MCF 10A (cell line): ENCODE measurements around the gene COX10. TPM values are rescaled to one million over a fixed set of nuclear protein-coding genes. Genes with fewer than 3 reads are reported as not detected.

Source experiments
- BruUV-seq: library from RNA; stranded (reverse); fragments of 400-500 nt; replicated peaks from 2 replicates; lab custom pipeline; 2021; lab: Mats Ljungman, UMichigan
- CTCF ChIA-PET: fragments of 300-600 bp; sonication (Branson Sonifier 250); formaldehyde crosslinking; extraction: SDS; loops from one replicate; lab custom pipeline; 2021; ENCODE audit warnings: antibody characterized with exemption, inconsistent platforms; lab: Yijun Ruan, JAX
- POLR2A ChIA-PET: fragments of 300-600, 350-650 bp; sonication (Branson Sonifier 250); formaldehyde crosslinking; extraction: SDS; loops from one replicate; lab custom pipeline; 2020; ENCODE audit warnings: antibody characterized with exemption, inconsistent platforms; lab: Yijun Ruan, JAX
- DNase-seq: peaks from one replicate; pipeline ENCODE4 v3.0.0-alpha.2; 2018; ENCODE audit not compliant: unreplicated experiment
- H3K27ac Mint-ChIP-seq: one replicate; pipeline ENCODE4 v1.8.0; 2022; ENCODE audit warnings: mild to moderate bottlenecking, low read depth, mixed read lengths; ENCODE audit not compliant: unreplicated experiment
- H3K27me3 Mint-ChIP-seq: one replicate; pipeline ENCODE4 v1.8.0; 2022; ENCODE audit warnings: mixed read lengths; ENCODE audit not compliant: insufficient read depth, unreplicated experiment
- H3K36me3 Mint-ChIP-seq: one replicate; pipeline ENCODE4 v1.8.0; 2022; ENCODE audit warnings: mild to moderate bottlenecking, moderate library complexity, mixed read lengths; ENCODE audit not compliant: insufficient read depth, unreplicated experiment
- H3K4me1 Mint-ChIP-seq: one replicate; pipeline ENCODE4 v1.8.0; 2022; ENCODE audit warnings: mixed read lengths; ENCODE audit not compliant: insufficient read depth, unreplicated experiment
- H3K4me3 Mint-ChIP-seq: one replicate; pipeline ENCODE4 v1.8.0; 2022; ENCODE audit warnings: mild to moderate bottlenecking, moderate library complexity, mixed read lengths; ENCODE audit not compliant: unreplicated experiment
- H3K9me3 Mint-ChIP-seq: one replicate; pipeline ENCODE4 v1.8.0; 2022; ENCODE audit warnings: mixed read lengths; ENCODE audit not compliant: unreplicated experiment
- intact Hi-C: fragments of 100-400 bp; cut with micrococcal nuclease; formaldehyde crosslinking; loops from 2 replicates; pipeline ENCODE4 v1.14.1; 2022
- total RNA-seq: library from RNA; stranded (reverse); gene quantifications from 2 replicates; pipeline ENCODE4 v1.2.3, GENCODE V29; 2022
- TF ChIP-seq, protein P1 (sequence below): fragments of 200-600 bp; IDR thresholded peaks from one replicate; pipeline ENCODE4 v1.8.0; 2022; ENCODE audit warnings: antibody characterized with exemption, mild to moderate bottlenecking; ENCODE audit not compliant: unreplicated experiment

Gene COX10
- total RNA-seq, 1 experiment from 2014 or later: 21.0 TPM

DNA sequence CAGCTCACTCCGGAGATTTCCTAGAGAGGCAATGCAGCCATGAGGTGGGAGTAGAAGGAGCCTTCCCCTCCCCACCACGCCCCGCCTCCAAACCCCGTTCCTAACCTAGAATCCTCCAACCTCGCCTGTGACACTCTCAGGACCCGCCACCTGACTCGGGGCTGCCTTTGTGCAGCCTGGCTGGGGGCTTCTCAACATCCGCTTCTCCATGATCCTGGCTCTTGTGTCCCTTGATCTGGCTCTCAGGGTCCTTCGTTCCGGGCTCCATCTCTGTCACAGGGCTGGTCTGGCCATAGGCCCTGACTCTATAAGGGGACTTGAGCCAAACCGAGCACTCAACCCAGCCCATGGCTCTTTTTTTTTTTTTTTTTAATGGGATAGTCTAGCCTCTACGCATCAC, 143.1 kb downstream of the COX10 start:
- no peaks in the 10 kb centered on the region for H3K9me3 Mint-ChIP-seq
- H3K27ac Mint-ChIP-seq: no peak overlapping the region
- POLR2A ChIA-PET: interaction anchor here (0.6 kb wide), 2 partner anchors 88 to 203 kb away, joined by 3 to 4 read pairs; partner anchors contain the start of gene HS3ST3B1
- CTCF ChIA-PET: interaction anchor here (1.1 kb wide), 1 partner anchor 14 kb away, joined by 3 read pairs; no protein-coding TSS in a partner anchor
- TF ChIP-seq, protein P1, sequence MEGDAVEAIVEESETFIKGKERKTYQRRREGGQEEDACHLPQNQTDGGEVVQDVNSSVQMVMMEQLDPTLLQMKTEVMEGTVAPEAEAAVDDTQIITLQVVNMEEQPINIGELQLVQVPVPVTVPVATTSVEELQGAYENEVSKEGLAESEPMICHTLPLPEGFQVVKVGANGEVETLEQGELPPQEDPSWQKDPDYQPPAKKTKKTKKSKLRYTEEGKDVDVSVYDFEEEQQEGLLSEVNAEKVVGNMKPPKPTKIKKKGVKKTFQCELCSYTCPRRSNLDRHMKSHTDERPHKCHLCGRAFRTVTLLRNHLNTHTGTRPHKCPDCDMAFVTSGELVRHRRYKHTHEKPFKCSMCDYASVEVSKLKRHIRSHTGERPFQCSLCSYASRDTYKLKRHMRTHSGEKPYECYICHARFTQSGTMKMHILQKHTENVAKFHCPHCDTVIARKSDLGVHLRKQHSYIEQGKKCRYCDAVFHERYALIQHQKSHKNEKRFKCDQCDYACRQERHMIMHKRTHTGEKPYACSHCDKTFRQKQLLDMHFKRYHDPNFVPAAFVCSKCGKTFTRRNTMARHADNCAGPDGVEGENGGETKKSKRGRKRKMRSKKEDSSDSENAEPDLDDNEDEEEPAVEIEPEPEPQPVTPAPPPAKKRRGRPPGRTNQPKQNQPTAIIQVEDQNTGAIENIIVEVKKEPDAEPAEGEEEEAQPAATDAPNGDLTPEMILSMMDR: no peak
- H3K4me3 Mint-ChIP-seq: no peak overlapping the region
- peaks cover 36% of the 10 kb centered on the region for H3K36me3 Mint-ChIP-seq
- H3K27me3 Mint-ChIP-seq: no peaks in the 10 kb centered on the region
- no TSS peak for BruUV-seq
- intact Hi-C loops: no loop called here
- H3K4me1 Mint-ChIP-seq: peaks cover 2% of the 10 kb centered on the region
- no peak for DNase-seq

DNA sequence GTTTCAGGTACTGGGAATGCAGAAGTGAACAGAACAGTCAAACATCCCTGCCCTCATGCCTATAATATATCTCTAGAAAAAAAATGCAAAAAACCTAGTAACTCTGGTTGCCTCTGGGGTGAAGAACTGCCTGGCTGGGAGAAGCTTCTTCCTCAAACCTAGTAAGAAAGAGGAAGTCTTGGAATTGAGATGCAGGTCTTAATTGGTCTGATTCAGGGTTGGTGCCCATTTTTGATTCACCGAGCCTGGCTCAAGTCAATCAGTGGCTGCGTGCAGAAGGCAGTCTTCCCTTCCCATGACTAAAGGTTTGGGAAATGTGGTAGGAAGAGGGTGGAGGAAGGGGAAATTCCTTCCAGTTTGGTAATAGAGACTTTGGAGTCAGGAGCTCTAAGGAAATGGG, 145.0 kb downstream of the COX10 start:
- Mint-ChIP-seq H3K36me3 (peaks cover 24% of the 10 kb centered on the region), H3K27me3 (no peaks in the 10 kb centered on the region), H3K27ac (no peak overlapping the region), H3K9me3 (no peaks in the 10 kb centered on the region), H3K4me1 (no peaks in the 10 kb centered on the region), H3K4me3 (no peak overlapping the region)
- DNase-seq: no peak
- ChIA-PET CTCF (no interaction called here), POLR2A (interaction anchor here (1.2 kb wide), 1 partner anchor 8 kb away, joined by 6 read pairs; no protein-coding TSS in a partner anchor)
- TF ChIP-seq, protein P1: no peak
- intact Hi-C loops: no loop called here
- BruUV-seq: no TSS peak

DNA sequence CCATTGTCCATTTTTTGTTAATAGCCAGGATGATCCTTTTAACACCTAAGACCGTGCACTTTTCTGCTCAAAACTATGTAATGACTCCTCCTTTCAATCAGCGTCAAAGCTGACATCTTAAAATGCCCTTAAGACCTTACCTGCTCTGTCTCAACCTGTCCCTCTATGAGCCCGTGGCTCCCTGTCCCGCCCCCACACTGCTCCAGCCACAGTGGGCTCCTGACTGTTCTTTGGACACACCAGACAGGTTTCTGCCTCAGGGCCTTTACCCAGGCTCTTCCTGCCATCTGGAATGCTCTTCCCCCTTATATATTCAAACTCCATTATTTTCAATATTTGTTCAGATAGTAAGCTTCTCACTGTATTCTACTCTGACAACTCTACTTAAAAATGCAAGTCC, 153.3 kb downstream of the COX10 start:
- no peaks in the 10 kb centered on the region for H3K4me1 Mint-ChIP-seq
- ChIA-PET POLR2A (no interaction called here), CTCF (interaction anchor here (0.5 kb wide), 1 partner anchor 277 kb away, joined by 4 read pairs; no protein-coding TSS in a partner anchor)
- H3K27ac Mint-ChIP-seq: no peak overlapping the region
- no peak overlapping the region for H3K4me3 Mint-ChIP-seq
- TF ChIP-seq, protein P1: no peak
- intact Hi-C loops: no loop called here
- H3K27me3 Mint-ChIP-seq: no peaks in the 10 kb centered on the region
- H3K36me3 Mint-ChIP-seq: peaks cover 6% of the 10 kb centered on the region
- DNase-seq: no peak
- BruUV-seq: no TSS peak
- no peaks in the 10 kb centered on the region for H3K9me3 Mint-ChIP-seq

DNA sequence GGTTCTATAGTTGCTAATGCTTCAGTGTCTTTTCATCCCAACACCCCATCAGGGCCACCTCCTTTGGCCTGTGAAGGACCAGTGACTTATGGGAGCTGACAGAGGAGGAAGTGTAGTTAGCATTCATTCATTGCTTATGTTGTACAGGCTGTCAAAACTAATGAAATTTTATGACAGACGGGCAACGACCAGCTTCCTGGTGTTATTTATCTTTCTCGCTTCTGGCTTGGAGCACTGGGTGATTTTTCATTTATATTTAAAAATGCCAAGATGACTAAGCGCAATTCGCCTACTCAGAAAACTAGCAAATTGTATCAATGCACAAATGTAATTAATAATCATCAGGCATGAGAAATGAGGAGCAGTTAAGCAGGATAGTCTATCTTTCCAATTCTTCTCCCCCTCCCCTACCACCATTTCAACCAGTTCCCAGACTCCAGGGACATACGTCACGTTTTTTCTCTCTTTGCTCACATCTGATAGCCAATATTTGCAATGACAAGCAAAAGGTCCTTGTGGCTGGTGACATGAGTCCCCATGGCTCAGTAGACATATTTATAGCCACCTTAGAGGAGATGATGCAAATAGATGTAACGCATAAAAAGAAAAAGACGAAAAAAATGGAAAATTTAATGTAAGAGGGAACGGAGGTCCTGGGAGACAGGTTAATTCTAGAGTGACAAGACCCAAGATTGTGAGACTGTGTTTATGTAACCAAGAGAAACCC, 156.1 kb downstream of the COX10 start:
- no peak for DNase-seq
- H3K4me1 Mint-ChIP-seq: no peaks in the 10 kb centered on the region
- H3K9me3 Mint-ChIP-seq: no peaks in the 10 kb centered on the region
- BruUV-seq: no TSS peak
- peaks cover 6% of the 10 kb centered on the region for H3K36me3 Mint-ChIP-seq
- ChIA-PET CTCF (interaction anchor here (0.6 to 0.7 kb wide), 2 partner anchors 57 to 74 kb away, joined by 3 read pairs; no protein-coding TSS in a partner anchor), POLR2A (interaction anchor here (0.8 kb wide), 1 partner anchor 100 kb away, joined by 4 read pairs; no protein-coding TSS in a partner anchor)
- no peak overlapping the region for H3K4me3 Mint-ChIP-seq
- H3K27ac Mint-ChIP-seq: no peak overlapping the region
- intact Hi-C loops: no loop called here
- TF ChIP-seq, protein P1: no peak
- no peaks in the 10 kb centered on the region for H3K27me3 Mint-ChIP-seq
